ENCODE data around the gene METTL24. TPM values are rescaled to one million over a fixed set of nuclear protein-coding genes. Genes with fewer than 3 reads are reported as not detected.

The METTL24 gene
- total and polyA plus RNA-seq, 2 of the 8 experiments (the other 6 are each of a cell fraction or from before 2014, with no cell fraction given) = 0.30 to 0.39 TPM

- TF ChIP-seq CHD7 (IDR thresholded peaks at IDR 0.05; ENCODE audit: insufficient replicate concordance, low read length) = no peak
- no peak for TF ChIP-seq EP300 (IDR thresholded peaks at IDR 0.05; ENCODE audit: borderline replicate concordance in 1 of 2, low read depth in 2 of 2, low read length in 2 of 2)
- TF ChIP-seq SAP30 (IDR thresholded peaks at IDR 0.05; ENCODE audit: insufficient read depth, insufficient replicate concordance, low read length) = no peak
- TF ChIP-seq SIRT6 (IDR thresholded peaks at IDR 0.05; ENCODE audit: low read length) = no peak
- no peak for TF ChIP-seq CTBP2 (IDR thresholded peaks at IDR 0.05; ENCODE audit: borderline replicate concordance, insufficient read depth, insufficient read length, low read length)
- TF ChIP-seq NANOG (IDR thresholded peaks at IDR 0.05; ENCODE audit: insufficient read depth, low read depth, low read length, poor library complexity, severe bottlenecking) = no peak
- no peak for TF ChIP-seq TAF1 (IDR thresholded peaks at IDR 0.05; ENCODE audit: low read depth, low read length)
Observed at GRCh38 chr6:110323258-110323657, 34.9 kb downstream of the METTL24 start (continued).
